ENCODE measurements around the gene ROR1. TPM values are rescaled to one million over a fixed set of nuclear protein-coding genes. Genes with fewer than 3 reads are reported as not detected.

ROR1 gene
- total RNA-seq, 1 experiment from 2014 or later = 2.7 TPM

GRCh38 chr1:63738772-63739171 lies 35.0 kb upstream of the ROR1 start:
- ATAC-seq = no peak
- Histone ChIP-seq H3K36me3 (ENCODE audit: control insufficient read depth in 1 of 2, insufficient read depth in 2 of 2, low read length in 2 of 2) (no peaks in the 10 kb centered on the region), H3K27me3 (ENCODE audit: insufficient read depth, low read length) (no peaks in the 10 kb centered on the region), H3K9ac (ENCODE audit: low read length) (no peak overlapping the region), H4K20me1 (ENCODE audit: insufficient read depth) (no peaks in the 10 kb centered on the region), H3K4me3 (replicated peaks in 1 of 2; ENCODE audit: low read depth in 1 of 2, low read length in 2 of 2) (no peak overlapping the region), H3K4me2 (ENCODE audit: low read length) (no peak overlapping the region), H2AFZ (ENCODE audit: low read depth, low read length, poor library complexity, severe bottlenecking) (no peak overlapping the region), H3K9me3 (ENCODE audit: control insufficient read depth in 1 of 2, insufficient read depth in 1 of 2, low read depth in 1 of 2, low read length in 2 of 2) (no peaks in the 10 kb centered on the region), H3K4me1 (ENCODE audit: control insufficient read depth in 1 of 2, insufficient read depth in 2 of 2, low read length in 2 of 2) (no peaks in the 10 kb centered on the region), H3K9me2 (ENCODE audit: insufficient read depth) (no peaks in the 10 kb centered on the region), H3K27ac (ENCODE audit: low read depth, low read length) (no peak overlapping the region), H3K79me2 (ENCODE audit: insufficient read depth, low read length) (no peaks in the 10 kb centered on the region)
- TF ChIP-seq RAD21 (IDR thresholded peaks at IDR 0.05; ENCODE audit: low read depth) (no peak), MAX (IDR thresholded peaks at IDR 0.05) (no peak), EZH2 (IDR thresholded peaks at IDR 0.05) (no peak), SRF (IDR thresholded peaks at IDR 0.05; ENCODE audit: low read depth) (no peak), JUND (IDR thresholded peaks at IDR 0.05) (no peak), ATF3 (IDR thresholded peaks at IDR 0.05) (no peak)
- ChIA-PET CTCF (no interaction called here), RAD21 (ENCODE audit: low non-redundant PET in 1 of 2, low total read pairs in 2 of 2, uncharacterized antibody in 2 of 2, unreplicated experiment in 2 of 2) (no interaction called here), POLR2A (no interaction called here)
- no peak for DNase-seq (ENCODE audit: low read depth, low spot score)
- no TSS peak for BruUV-seq (replicated peaks)
- intact Hi-C loops (cut with micrococcal nuclease) = no loop called here

- no peak for ATAC-seq
- Histone ChIP-seq H2AFZ (ENCODE audit: low read depth, low read length, poor library complexity, severe bottlenecking) (no peak overlapping the region), H4K20me1 (ENCODE audit: insufficient read depth) (no peaks in the 10 kb centered on the region), H3K36me3 (ENCODE audit: control insufficient read depth in 1 of 2, insufficient read depth in 2 of 2, low read length in 2 of 2) (no peaks in the 10 kb centered on the region), H3K9me2 (ENCODE audit: insufficient read depth) (no peaks in the 10 kb centered on the region), H3K4me2 (ENCODE audit: low read length) (no peak overlapping the region), H3K4me1 (ENCODE audit: control insufficient read depth in 1 of 2, insufficient read depth in 2 of 2, low read length in 2 of 2) (no peaks in the 10 kb centered on the region), H3K9me3 (ENCODE audit: control insufficient read depth in 1 of 2, insufficient read depth in 1 of 2, low read depth in 1 of 2, low read length in 2 of 2) (no peaks in the 10 kb centered on the region), H3K27ac (ENCODE audit: low read depth, low read length) (no peak overlapping the region), H3K4me3 (replicated peaks in 1 of 2; ENCODE audit: low read depth in 1 of 2, low read length in 2 of 2) (no peak overlapping the region), H3K9ac (ENCODE audit: low read length) (no peak overlapping the region), H3K79me2 (ENCODE audit: insufficient read depth, low read length) (no peaks in the 10 kb centered on the region), H3K27me3 (ENCODE audit: insufficient read depth, low read length) (no peaks in the 10 kb centered on the region)
- no TSS peak for BruUV-seq (replicated peaks)
- no peak for TF ChIP-seq CEBPB (IDR thresholded peaks at IDR 0.05; ENCODE audit: low read depth)
- TF ChIP-seq POLR2AphosphoS5 (IDR thresholded peaks at IDR 0.05; ENCODE audit: low read depth, low read length) = no peak
- no peak for TF ChIP-seq MAX (IDR thresholded peaks at IDR 0.05)
- no peak for TF ChIP-seq ELF1 (IDR thresholded peaks at IDR 0.05; ENCODE audit: borderline replicate concordance, low read depth)
- TF ChIP-seq CTCF (IDR thresholded peaks at IDR 0.05 in 2 of 3, conservative IDR thresholded peaks at IDR 0.05 in 1 of 3; ENCODE audit: borderline replicate concordance in 1 of 3, insufficient read depth in 1 of 3, low read depth in 2 of 3, low read length in 2 of 3) = no peak
- no peak for TF ChIP-seq FOSL1 (IDR thresholded peaks at IDR 0.05; ENCODE audit: low read depth)
- TF ChIP-seq REST (IDR thresholded peaks at IDR 0.05; ENCODE audit: low read depth) = no peak
- TF ChIP-seq SP1 (IDR thresholded peaks at IDR 0.05; ENCODE audit: low read depth) = no peak
- intact Hi-C loops (cut with micrococcal nuclease) = no loop called here
- ChIA-PET CTCF (no interaction called here), POLR2A (no interaction called here), RAD21 (ENCODE audit: low non-redundant PET in 1 of 2, low total read pairs in 2 of 2, uncharacterized antibody in 2 of 2, unreplicated experiment in 2 of 2) (no interaction called here)
- no peak for DNase-seq (ENCODE audit: low read depth, low spot score)
These were observed 34.4 kb upstream of the ROR1 start for GRCh38 chr1:63739452-63739851.

Measured in HCT116 (cell line).